Gastrocnemius medialis (tissue), 4 donors: ENCODE measurements around the gene CXCR5. TPM values are rescaled to one million over a fixed set of nuclear protein-coding genes. Genes with fewer than 3 reads are reported as not detected.

Experiments used
- ATAC-seq, 2 donors: fragments of 150-250 bp; one replicate each; pipeline ENCODE4 v1.9.1; 2016
- DNase-seq, 2 donors: peaks; one replicate each; pipeline ENCODE4 v3.0.0-alpha.2; 2019
- H3K27ac ChIP-seq, 4 donors: fragments of 200-600 bp; sonication (generic); 1 replicate in 1 of 4; 2 replicates in 3 of 4; pipeline ENCODE4 v1.5.1; 2016 to 2018; ENCODE audit warnings: mild to moderate bottlenecking in 2 of 4, moderate library complexity in 1 of 4
- H3K27me3 ChIP-seq, 3 donors: fragments of 200-600 bp; sonication (generic) in 2 of 3; 1 replicate in 1 of 3; 2 replicates in 2 of 3; pipeline versions ENCODE4 v1.5.1 to v1.6.0; 2016 to 2019; ENCODE audit warnings: mild to moderate bottlenecking in 1 of 3, moderate library complexity in 1 of 3
- H3K36me3 ChIP-seq, 2 donors: fragments of 200-600 bp; sonication (generic) in 1 of 2; one replicate each; pipeline ENCODE4 v1.5.1; 2017 to 2018
- H3K4me1 ChIP-seq, 2 donors: fragments of 200-600 bp; sonication (generic) in 1 of 2; one replicate each; pipeline ENCODE4 v1.5.1; 2016 to 2017; ENCODE audit warnings: mild to moderate bottlenecking in 2 of 2
- H3K4me3 ChIP-seq, 4 donors: fragments of 200-600 bp; sonication (generic) in 3 of 4; 1 replicate in 1 of 4; 2 replicates in 3 of 4; pipeline ENCODE4 v1.5.1; 2016 to 2019; ENCODE audit warnings: mild to moderate bottlenecking in 2 of 4
- H3K9me3 ChIP-seq, 3 donors: fragments of 200-600 bp; sonication (generic) in 2 of 3; 1 replicate in 1 of 3; 2 replicates in 2 of 3; pipeline ENCODE4 v1.5.1; 2016 to 2019
- POLR2A ChIP-seq, 2 donors: fragments of 450-650 bp; IDR thresholded peaks; one replicate each; pipeline ENCODE4 v1.6.1; 2017; ENCODE audit warnings: antibody characterized with exemption in 2 of 2, mild to moderate bottlenecking in 2 of 2, moderate library complexity in 2 of 2
- in situ Hi-C, 4 donors: fragments of 200-750 bp; cut with MboI; loops; one replicate each; pipeline versions ENCODE4 v1.15.0 to v1.8.0; 2017; ENCODE audit warnings: low sequenced_read_pairs in 4 of 4
- intact Hi-C: fragments of 100-400 bp; cut with DNase I; formaldehyde crosslinking; loops from one replicate; pipeline ENCODE4 v1.15.1; 2023; ENCODE audit warnings: low total_unique reads
- total RNA-seq, 4 donors: library from RNA; depleted of rRNA; stranded (reverse); fragments of >200 nt; gene quantifications; one replicate each; pipeline versions ENCODE4 v1.1.0 to v1.2.3, GENCODE V29; 2016
- TF ChIP-seq, protein P1 (sequence below), 5 experiments: fragments of 450-650 bp in 3 of 5; fragments of 200-600 bp in 2 of 5; sonication (generic) in 2 of 5; IDR thresholded peaks in 4 of 5; conservative IDR thresholded peaks in 1 of 5; 1 replicate in 4 of 5; 2 replicates in 1 of 5; pipeline ENCODE4 v1.5.1; 2016 to 2019; ENCODE audit warnings: antibody characterized with exemption in 5 of 5, mild to moderate bottlenecking in 3 of 5, moderate library complexity in 3 of 5

CXCR5 gene
- total RNA-seq, 4 donors from 2014 or later: not detected

- Histone ChIP-seq H3K9me3 (no peaks in the 10 kb centered on the region), H3K27me3 (no peaks in the 10 kb centered on the region), H3K4me1 (peaks cover 95 to 100% of the 10 kb centered on the region in 2 donors), H3K4me3 (peak overlapping the region; percentile 15 to 81 (median 22)), H3K36me3 (no peaks in the 10 kb centered on the region), H3K27ac (peak overlapping the region; percentile 89 to 100 (median 96))
- DNase-seq (peak in 1 of 2 donors; percentile 53), ATAC-seq (no peak)
- intact Hi-C loops (no loop called here), in situ Hi-C loops (no loop called here)
- TF ChIP-seq POLR2A (IDR thresholded peaks at IDR 0.05): peak in 1 of 2 donors; percentile 13
- TF ChIP-seq, protein P1, sequence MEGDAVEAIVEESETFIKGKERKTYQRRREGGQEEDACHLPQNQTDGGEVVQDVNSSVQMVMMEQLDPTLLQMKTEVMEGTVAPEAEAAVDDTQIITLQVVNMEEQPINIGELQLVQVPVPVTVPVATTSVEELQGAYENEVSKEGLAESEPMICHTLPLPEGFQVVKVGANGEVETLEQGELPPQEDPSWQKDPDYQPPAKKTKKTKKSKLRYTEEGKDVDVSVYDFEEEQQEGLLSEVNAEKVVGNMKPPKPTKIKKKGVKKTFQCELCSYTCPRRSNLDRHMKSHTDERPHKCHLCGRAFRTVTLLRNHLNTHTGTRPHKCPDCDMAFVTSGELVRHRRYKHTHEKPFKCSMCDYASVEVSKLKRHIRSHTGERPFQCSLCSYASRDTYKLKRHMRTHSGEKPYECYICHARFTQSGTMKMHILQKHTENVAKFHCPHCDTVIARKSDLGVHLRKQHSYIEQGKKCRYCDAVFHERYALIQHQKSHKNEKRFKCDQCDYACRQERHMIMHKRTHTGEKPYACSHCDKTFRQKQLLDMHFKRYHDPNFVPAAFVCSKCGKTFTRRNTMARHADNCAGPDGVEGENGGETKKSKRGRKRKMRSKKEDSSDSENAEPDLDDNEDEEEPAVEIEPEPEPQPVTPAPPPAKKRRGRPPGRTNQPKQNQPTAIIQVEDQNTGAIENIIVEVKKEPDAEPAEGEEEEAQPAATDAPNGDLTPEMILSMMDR (IDR thresholded peaks at IDR 0.05 in 4 of 5, conservative IDR thresholded peaks at IDR 0.05 in 1 of 5): no peak
These were observed 32.5 kb downstream of the CXCR5 start for GRCh38 chr11:118915941-118916841.

DNA sequence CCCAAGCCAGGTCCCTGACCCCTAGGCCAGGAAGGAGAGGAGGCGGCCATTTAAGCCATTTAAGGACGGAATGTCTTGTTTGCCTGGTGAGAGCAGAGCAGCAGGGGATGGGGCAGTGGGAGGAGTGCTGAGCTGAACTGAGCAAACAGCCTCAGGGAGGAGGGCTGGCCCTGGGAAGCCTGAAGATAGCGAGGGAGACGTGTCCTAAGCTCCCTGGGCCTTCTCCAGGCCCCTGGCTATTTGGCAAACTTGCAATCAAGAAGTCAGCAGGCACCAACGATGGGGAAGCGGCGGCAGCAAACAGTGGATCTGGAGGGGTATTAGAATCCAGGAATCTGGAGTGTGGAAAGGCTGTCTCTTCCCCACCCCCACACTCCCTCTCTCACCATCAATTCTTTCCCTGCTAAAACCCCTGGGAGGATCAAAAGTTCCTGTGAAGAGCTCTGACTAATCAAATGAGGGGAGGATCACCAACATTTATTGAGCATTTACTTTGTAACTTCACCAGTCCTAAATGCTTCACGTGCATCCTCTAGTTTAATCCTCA lies 33.2 kb downstream of the CXCR5 start:
- ATAC-seq (no peak), DNase-seq (peak in 1 of 2 donors; percentile 69)
- TF ChIP-seq, protein P1 (IDR thresholded peaks at IDR 0.05 in 4 of 5, conservative IDR thresholded peaks at IDR 0.05 in 1 of 5): no peak
- no peak for TF ChIP-seq POLR2A (IDR thresholded peaks at IDR 0.05)
- Histone ChIP-seq H3K27ac (peak overlapping the region; percentile 89 to 100 (median 96)), H3K36me3 (no peaks in the 10 kb centered on the region), H3K4me3 (peak overlapping the region in 3 of 4 donors; percentile 24 to 81 (median 35)), H3K4me1 (peaks cover 95 to 100% of the 10 kb centered on the region in 2 donors), H3K27me3 (no peaks in the 10 kb centered on the region), H3K9me3 (no peaks in the 10 kb centered on the region)
- in situ Hi-C loops (no loop called here), intact Hi-C loops (no loop called here)

DNA sequence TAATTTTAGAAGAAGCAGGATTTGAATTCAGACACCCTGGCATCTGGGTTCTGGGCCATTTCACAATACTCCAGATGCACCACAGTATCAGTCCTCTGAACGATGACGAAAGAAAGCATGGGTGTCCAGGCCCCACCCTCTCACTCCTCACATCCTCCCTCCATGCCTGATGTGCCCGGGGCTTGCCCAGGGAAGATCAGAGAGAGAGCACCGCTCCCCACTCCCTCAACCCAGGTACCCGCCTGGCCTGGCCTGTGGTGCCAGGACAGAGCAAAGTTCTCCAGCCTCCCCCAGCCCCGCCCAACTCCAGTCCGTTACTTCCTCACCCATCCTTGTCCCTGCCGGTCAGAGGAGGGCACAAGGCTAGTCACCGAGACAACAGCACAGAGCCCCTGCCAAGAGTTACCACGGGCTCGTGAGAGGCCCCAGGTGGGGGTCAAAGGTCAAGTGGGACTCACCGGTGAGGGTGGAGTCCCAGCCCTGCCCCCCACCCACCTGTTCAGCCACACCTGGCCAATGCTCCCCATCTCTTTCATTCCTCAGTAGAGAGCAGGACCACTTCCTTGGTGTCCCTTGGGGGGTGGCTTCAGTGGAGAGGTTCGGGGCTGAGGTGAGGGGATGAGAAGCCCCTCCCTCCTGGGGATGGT lies 33.9 kb downstream of the CXCR5 start:
- in situ Hi-C loops: no loop called here
- peak; percentile 25 to 32 for ATAC-seq
- Histone ChIP-seq H3K4me3 (peak overlapping the region; percentile 35 to 81 (median 46)), H3K4me1 (peaks cover 95 to 100% of the 10 kb centered on the region in 2 donors), H3K9me3 (no peaks in the 10 kb centered on the region), H3K27me3 (no peaks in the 10 kb centered on the region), H3K27ac (peak overlapping the region; percentile 89 to 100 (median 96)), H3K36me3 (no peaks in the 10 kb centered on the region)
- DNase-seq: peak; percentile 78 to 88
- intact Hi-C loops: no loop called here
- TF ChIP-seq, protein P1 (IDR thresholded peaks at IDR 0.05 in 4 of 5, conservative IDR thresholded peaks at IDR 0.05 in 1 of 5): no peak
- peak; percentile 29 to 36 for TF ChIP-seq POLR2A (IDR thresholded peaks at IDR 0.05)

DNA sequence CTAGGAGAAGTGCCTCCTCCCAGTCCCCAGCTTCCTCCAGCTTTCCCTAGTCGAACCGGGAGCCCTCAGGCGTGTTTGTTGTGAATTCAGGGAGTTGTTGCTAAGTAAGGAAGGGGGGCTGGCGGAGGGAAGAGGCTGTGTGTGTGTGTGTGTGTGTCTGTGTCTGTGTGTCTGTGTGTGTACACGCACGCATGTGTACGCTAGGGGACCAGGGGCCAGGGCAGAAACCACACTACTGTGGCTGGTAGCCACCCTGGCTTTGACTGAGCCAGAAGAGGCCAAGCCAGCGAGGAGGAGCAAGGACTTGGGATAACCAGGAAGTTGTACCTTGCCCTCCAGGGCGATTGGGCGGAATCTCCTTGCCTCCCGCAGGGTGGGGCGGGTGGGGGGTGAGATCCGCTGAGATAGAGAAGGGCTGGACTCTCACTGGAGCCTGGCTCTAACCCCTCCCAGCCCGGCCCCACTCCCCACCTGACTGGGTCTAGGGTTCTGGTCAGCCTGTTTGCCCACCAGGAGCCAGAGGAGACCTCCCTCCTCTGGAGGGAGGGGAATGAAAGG lies 34.5 kb downstream of the CXCR5 start:
- H3K9me3 ChIP-seq: no peaks in the 10 kb centered on the region
- TF ChIP-seq, protein P1 (IDR thresholded peaks at IDR 0.05 in 4 of 5, conservative IDR thresholded peaks at IDR 0.05 in 1 of 5): no peak
- peak; percentile 48 to 49 for TF ChIP-seq POLR2A (IDR thresholded peaks at IDR 0.05)
- H3K27me3 ChIP-seq: no peaks in the 10 kb centered on the region
- DNase-seq (peak; percentile 79 to 91), ATAC-seq (peak; percentile 14 to 22)
- peaks cover 95 to 100% of the 10 kb centered on the region in 2 donors for H3K4me1 ChIP-seq
- H3K4me3 ChIP-seq: peak overlapping the region; percentile 35 to 93 (median 64)
- H3K27ac ChIP-seq: peak overlapping the region; percentile 89 to 100 (median 96)
- in situ Hi-C loops: no loop called here
- no peaks in the 10 kb centered on the region for H3K36me3 ChIP-seq
- intact Hi-C loops: no loop called here
